Stimulated activated CD4-positive, alpha-beta T cell treated with anti-CD3 and anti-CD28 coated beads, Interleukin-1b, Interleukin-23, amount 100 ng/mL, for 24 hours (primary cell): Measurements from ENCODE around the gene PRR30.

Experiments
- DNase-seq, 4 experiments: peaks; one replicate each; pipeline ENCODE4 v3.0.0-alpha.2; 2020; ENCODE audit warnings: low read depth in 4 of 4, low spot score in 1 of 4

PRR30 gene

GRCh38 chr2:27099334-27099955, 39.8 kb downstream of the PRR30 start:
- DNase-seq, result no peak

DNA sequence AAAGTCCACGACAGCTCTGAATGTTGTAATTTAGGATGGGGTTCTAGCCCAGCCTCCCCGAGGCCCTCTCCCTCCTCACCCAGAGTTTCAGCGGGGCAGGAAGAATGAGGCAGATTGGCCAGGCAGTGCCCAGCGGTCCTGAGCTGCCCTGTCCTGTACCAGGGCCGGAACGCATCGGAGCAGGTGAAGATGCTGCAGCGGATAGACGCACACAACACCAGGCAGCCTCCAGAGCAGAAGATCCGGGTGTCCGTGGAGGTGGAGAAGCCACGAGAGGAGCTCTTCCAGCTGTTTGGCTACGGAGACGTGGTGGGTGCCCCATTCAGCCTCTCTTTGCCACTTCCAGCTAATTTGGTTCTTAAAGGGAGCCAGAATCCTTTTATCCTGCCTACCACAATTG, 41.9 kb downstream of the PRR30 start:
- no peak for DNase-seq

DNA sequence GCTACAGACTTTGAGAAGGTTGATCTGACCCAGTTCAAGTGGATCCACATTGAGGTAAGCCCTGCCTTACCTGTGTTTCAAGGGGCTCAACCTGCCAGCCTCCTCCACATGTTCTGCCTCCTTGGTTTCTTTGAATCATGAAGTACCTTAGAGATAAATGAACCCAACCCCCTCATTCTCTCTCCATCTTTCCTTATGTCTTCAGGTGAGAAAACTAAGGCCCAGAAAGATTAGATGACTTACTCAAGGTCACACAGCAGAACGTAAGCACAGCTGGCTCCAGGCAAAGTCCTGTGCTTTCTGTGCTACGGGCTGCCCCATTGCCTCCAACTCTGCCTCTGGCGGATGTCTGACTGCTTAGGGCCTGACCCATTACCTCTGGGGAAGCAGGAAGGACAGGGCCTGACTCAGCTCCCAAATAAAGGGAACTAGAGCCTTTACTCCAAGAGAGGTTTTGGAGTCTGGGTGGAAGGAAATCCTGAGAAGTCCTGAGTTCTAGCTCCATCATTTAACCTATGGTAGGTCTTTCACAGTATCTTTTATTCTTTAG, 42.4 kb downstream of the PRR30 start:
- no peak for DNase-seq

- DNase-seq, result no peak
Observed at GRCh38 chr2:27095745-27096651, 43.2 kb downstream of the PRR30 start.

GRCh38 chr2:27095427-27095744, 43.8 kb downstream of the PRR30 start:
- DNase-seq, result no peak

GRCh38 chr2:27094353-27094984, 44.7 kb downstream of the PRR30 start:
- no peak for DNase-seq

- no peak for DNase-seq
Observed at GRCh38 chr2:27093430-27094352, 45.5 kb downstream of the PRR30 start.

DNA sequence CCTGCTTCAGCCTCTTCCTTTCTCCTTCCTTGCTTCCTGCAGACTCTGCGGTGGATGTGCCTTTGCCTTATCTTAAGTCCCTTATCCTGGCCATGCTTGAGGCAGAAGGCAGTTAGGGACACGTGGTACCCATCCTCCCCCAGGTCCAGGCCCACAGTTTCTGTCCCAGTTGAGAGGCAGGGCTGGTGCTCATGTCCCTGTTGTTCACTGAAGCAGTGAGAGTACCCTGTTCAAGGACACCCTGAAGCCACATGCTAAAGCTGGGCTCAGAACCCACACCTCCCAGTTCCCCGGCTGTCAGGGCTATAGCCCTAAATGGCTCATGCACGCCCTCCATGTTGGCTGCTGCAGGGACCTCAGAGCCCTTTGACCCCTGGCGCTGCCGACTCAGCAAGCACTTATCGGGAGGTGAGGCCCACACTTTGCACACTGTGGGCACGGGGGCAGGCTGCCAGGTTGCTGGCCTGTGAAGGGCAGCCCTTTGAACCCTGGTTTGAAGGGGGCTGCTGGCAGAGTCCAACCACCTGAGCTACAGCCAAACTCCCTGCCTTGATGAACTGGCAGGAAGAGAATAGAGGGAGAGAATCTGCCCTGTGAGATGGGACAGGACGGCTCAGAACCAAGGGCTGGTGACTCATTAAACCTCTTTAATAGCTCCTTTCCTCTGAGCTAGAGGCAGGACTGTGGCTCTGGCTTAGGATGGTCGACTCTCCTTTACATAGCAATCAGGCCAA, 46.3 kb downstream of the PRR30 start:
- DNase-seq, result no peak

GRCh38 chr2:27091746-27092695, 47.2 kb downstream of the PRR30 start:
- no peak for DNase-seq

DNA sequence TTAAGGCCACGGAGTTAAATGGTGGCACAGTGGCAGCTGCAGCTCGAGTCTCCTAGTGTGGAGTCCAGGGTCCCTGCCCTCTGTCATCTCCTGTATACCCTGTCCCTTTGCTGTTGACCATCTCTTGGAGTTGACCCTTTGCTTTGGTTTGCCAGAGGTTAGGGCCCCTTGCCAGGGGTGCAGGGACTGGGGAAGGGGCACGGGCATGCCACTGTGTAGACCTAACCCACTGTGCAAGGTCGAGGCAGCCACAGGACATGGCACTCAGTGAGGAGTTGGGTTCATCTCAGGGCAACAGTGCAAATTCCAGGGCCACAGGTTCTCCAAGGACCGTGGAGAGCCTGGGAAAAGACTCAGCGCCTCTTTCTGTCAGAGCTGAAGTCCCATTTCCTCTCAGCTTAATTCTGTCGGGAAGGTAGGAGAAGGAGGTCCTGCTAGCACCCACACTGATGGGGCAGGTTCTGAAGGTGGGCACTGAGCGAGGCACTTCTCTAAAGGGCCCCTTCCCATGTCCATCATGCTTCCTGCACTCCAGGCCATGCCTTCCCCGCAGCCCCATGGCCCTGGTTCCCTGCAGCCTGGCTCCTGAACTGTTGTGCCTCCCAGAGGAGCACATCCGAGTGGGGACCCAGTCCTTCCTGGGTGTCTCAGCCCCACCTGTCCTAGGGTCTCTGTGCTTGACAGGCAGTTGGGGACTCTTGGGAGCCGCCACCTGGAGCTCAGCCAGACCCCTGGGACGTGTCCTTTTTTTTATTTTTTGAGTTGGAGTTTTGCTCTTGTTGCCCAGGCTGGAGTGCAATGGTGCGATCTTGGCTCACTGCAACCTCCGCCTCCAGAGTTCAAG, 49.9 kb downstream of the PRR30 start:
- DNase-seq, result no peak

DNA sequence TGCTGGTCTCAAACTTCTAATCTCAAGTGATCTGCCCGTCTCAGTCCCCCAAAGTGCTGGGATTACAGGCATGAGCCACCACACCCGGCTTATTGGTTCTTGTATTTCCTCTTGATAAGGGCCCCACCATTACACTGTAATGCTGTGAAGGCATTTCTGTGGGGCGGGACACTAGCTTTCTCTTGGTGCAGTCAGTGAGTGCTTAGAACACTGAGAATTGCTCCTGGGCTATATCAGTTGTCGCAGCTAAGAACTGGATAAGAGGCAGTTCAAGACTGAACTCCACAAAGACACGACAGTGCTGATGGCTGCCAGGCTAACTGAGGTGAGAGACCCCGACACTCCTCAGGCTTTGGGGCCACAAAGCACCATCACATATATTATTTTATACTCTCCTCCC, 50.6 kb downstream of the PRR30 start:
- no peak for DNase-seq

GRCh38 chr2:27087823-27088410, 51.3 kb downstream of the PRR30 start:
- DNase-seq, result no peak
